H1 (cell line): ENCODE results near the gene TCAP. TPM values are rescaled to one million over a fixed set of nuclear protein-coding genes. Genes with fewer than 3 reads are reported as not detected.

Source experiments
- CTCF ChIA-PET: fragments of 300-600 bp; sonication (Branson Sonifier 250); formaldehyde crosslinking; loops from one replicate; lab custom pipeline; 2021; ENCODE audit not compliant: partially characterized antibody; lab: Charles Lee
- POLR2A ChIA-PET: fragments of 300-600 bp; sonication (Branson Sonifier 250); formaldehyde crosslinking; loops from one replicate; lab custom pipeline; 2021; ENCODE audit warnings: inconsistent platforms; ENCODE audit not compliant: partially characterized antibody; lab: Charles Lee
- DNase-seq, 2 experiments: peaks; one replicate each; pipeline versions ENCODE4 v3.0.0 to v3.0.0-alpha.2; 2010 to 2022; ENCODE audit warnings: low spot score in 2 of 2, low read depth in 1 of 2, mixed read lengths in 1 of 2
- FAIRE-seq: peaks from 2 replicates; lab custom pipeline; 2011; peaks lifted over from hg19 to GRCh38; lab: Jason Lieb, UNC
- H2AFZ ChIP-seq: 2 replicates; pipeline ENCODE4 v1.8.1; 2012; ENCODE audit warnings: low read length, inconsistent platforms
- H2AK5ac ChIP-seq: 2 replicates; pipeline ENCODE4 v1.6.1; 2013; ENCODE audit warnings: low read depth, low read length
- H2BK120ac ChIP-seq: replicated peaks from 2 replicates; pipeline ENCODE3; 2013; ENCODE audit warnings: low read depth, low read length, inconsistent platforms
- H2BK12ac ChIP-seq: 2 replicates; pipeline ENCODE4 v1.6.1; 2013; ENCODE audit warnings: low read depth, low read length
- H2BK15ac ChIP-seq: 2 replicates; pipeline ENCODE4 v1.6.1; 2013; ENCODE audit warnings: low read length
- H2BK20ac ChIP-seq: 2 replicates; pipeline ENCODE4 v1.6.1; 2013; ENCODE audit warnings: low read length
- H2BK5ac ChIP-seq: 2 replicates; pipeline ENCODE4 v1.6.1; 2013; ENCODE audit warnings: low read depth, low read length
- H3K14ac ChIP-seq: 2 replicates; pipeline ENCODE4 v1.6.1; 2013; ENCODE audit warnings: inconsistent platforms; ENCODE audit not compliant: insufficient read length
- H3K18ac ChIP-seq: 2 replicates; pipeline ENCODE4 v1.6.1; 2013; ENCODE audit warnings: low read length; ENCODE audit errors: extremely low read depth
- H3K23ac ChIP-seq: 2 replicates; pipeline ENCODE4 v1.6.1; 2013; ENCODE audit warnings: inconsistent platforms; ENCODE audit not compliant: insufficient read length
- H3K23me2 ChIP-seq: 2 replicates; pipeline ENCODE4 v1.6.1; 2013; ENCODE audit warnings: low read depth, low read length
- H3K27ac ChIP-seq: 2 replicates; pipeline ENCODE4 v1.6.1; 2011; ENCODE audit warnings: low read depth, low read length, inconsistent platforms
- H3K27me3 ChIP-seq, 4 experiments: replicated peaks in 1 of 4; 1 replicate in 1 of 4; 2 replicates in 3 of 4; pipeline versions ENCODE4 v1.6.1 to v1.8.1; 2011 to 2013; ENCODE audit warnings: low read length in 3 of 4, mild to moderate bottlenecking in 3 of 4, inconsistent platforms in 2 of 4, mixed read lengths in 2 of 4, moderate library complexity in 1 of 4; ENCODE audit not compliant: control insufficient read depth in 3 of 4, insufficient read depth in 3 of 4; ENCODE audit errors: extremely low read depth in 1 of 4
- H3K36me3 ChIP-seq, 4 experiments: 2 replicates each; pipeline versions ENCODE4 v1.6.1 to v1.8.1; 2011 to 2013; ENCODE audit warnings: mild to moderate bottlenecking in 4 of 4, low read length in 3 of 4, moderate library complexity in 2 of 4, control low read depth in 1 of 4, inconsistent platforms in 1 of 4; ENCODE audit not compliant: insufficient read depth in 4 of 4, control insufficient read depth in 2 of 4
- H3K4ac ChIP-seq: replicated peaks from 2 replicates; pipeline ENCODE3; 2013; ENCODE audit warnings: low read length, low read depth, mixed read lengths, inconsistent platforms; ENCODE audit not compliant: insufficient read length
- H3K4me1 ChIP-seq, 4 experiments: replicated peaks in 1 of 4; 1 replicate in 1 of 4; 2 replicates in 3 of 4; pipeline versions ENCODE4 v1.6.1 to v1.8.1; 2011 to 2013; ENCODE audit warnings: low read length in 3 of 4, inconsistent platforms in 2 of 4, mixed read lengths in 1 of 4; ENCODE audit not compliant: insufficient read depth in 4 of 4, control insufficient read depth in 3 of 4
- H3K4me2 ChIP-seq, 2 experiments: 2 replicates each; pipeline versions ENCODE4 v1.6.1 to v1.8.1; 2011 to 2013; ENCODE audit warnings: low read depth in 2 of 2, low read length in 2 of 2, control low read depth in 1 of 2, inconsistent platforms in 1 of 2, mild to moderate bottlenecking in 1 of 2; ENCODE audit not compliant: insufficient read depth in 1 of 2
- H3K4me3 ChIP-seq, 4 experiments: fragments of 200-600, 300-600 bp in 1 of 4; sonication (generic), shearing (Covaris generic), sonication (Bioruptor Twin) in 1 of 4; 2 replicates each; pipeline versions ENCODE4 v1.5.1 to v1.8.1; 2011 to 2016; ENCODE audit warnings: low read length in 4 of 4, low read depth in 3 of 4, control low read depth in 2 of 4, inconsistent platforms in 2 of 4, mild to moderate bottlenecking in 2 of 4, mixed read lengths in 1 of 4, moderate library complexity in 1 of 4; ENCODE audit not compliant: insufficient read depth in 2 of 4; ENCODE audit errors: extremely low read depth in 1 of 4
- H3K56ac ChIP-seq: replicated peaks from 2 replicates; pipeline ENCODE3; 2013; ENCODE audit warnings: low read depth, mild to moderate bottlenecking, mixed read lengths, low read length, inconsistent platforms; ENCODE audit not compliant: insufficient read length
- H3K79me1 ChIP-seq: 2 replicates; pipeline ENCODE4 v1.6.1; 2013; ENCODE audit warnings: low read depth, low read length, control low read depth
- H3K79me2 ChIP-seq, 2 experiments: 2 replicates each; pipeline versions ENCODE4 v1.6.1 to v1.8.1; 2012 to 2013; ENCODE audit warnings: low read length in 2 of 2, mild to moderate bottlenecking in 2 of 2, inconsistent platforms in 1 of 2; ENCODE audit not compliant: insufficient read depth in 2 of 2, control insufficient read depth in 1 of 2
- H3K9ac ChIP-seq, 4 experiments: replicated peaks in 1 of 4; 1 replicate in 1 of 4; 2 replicates in 3 of 4; pipeline versions ENCODE4 v1.6.1 to v1.8.1; 2011 to 2013; ENCODE audit warnings: low read depth in 3 of 4, low read length in 3 of 4, control low read depth in 2 of 4, mild to moderate bottlenecking in 2 of 4, moderate library complexity in 2 of 4, inconsistent platforms in 1 of 4; ENCODE audit errors: extremely low read depth in 1 of 4
- H3K9me3 ChIP-seq, 2 experiments: 2 replicates each; pipeline versions ENCODE4 v1.6.1 to v1.8.1; 2012 to 2013; ENCODE audit warnings: mild to moderate bottlenecking in 2 of 2, moderate library complexity in 2 of 2, control low read depth in 1 of 2, inconsistent platforms in 1 of 2, low read depth in 1 of 2, low read length in 1 of 2, mixed read lengths in 1 of 2; ENCODE audit not compliant: insufficient read depth in 2 of 2
- H4K20me1 ChIP-seq, 2 experiments: replicated peaks in 1 of 2; 2 replicates each; pipeline versions ENCODE3 to v1.8.1; 2011 to 2013; ENCODE audit warnings: inconsistent platforms in 2 of 2, low read length in 2 of 2, mild to moderate bottlenecking in 1 of 2; ENCODE audit not compliant: insufficient read depth in 2 of 2, control insufficient read depth in 1 of 2
- H4K5ac ChIP-seq: 2 replicates; pipeline ENCODE4 v1.6.1; 2013; ENCODE audit warnings: low read length, low read depth, mixed read lengths, inconsistent platforms; ENCODE audit not compliant: insufficient read length
- H4K8ac ChIP-seq: 2 replicates; pipeline ENCODE4 v1.8.0; 2013; ENCODE audit warnings: mild to moderate bottlenecking, moderate library complexity, low read length, inconsistent platforms; ENCODE audit not compliant: insufficient read depth; ENCODE audit errors: extremely low read depth
- H4K91ac ChIP-seq: replicated peaks from 2 replicates; pipeline ENCODE3; 2013; ENCODE audit warnings: low read length, mixed read lengths, inconsistent platforms; ENCODE audit not compliant: insufficient read length
- E2F6 ChIP-seq: IDR thresholded peaks from 2 replicates; pipeline ENCODE4 v1.6.1; 2012; ENCODE audit warnings: inconsistent platforms
- GABPA ChIP-seq: IDR thresholded peaks from 2 replicates; pipeline ENCODE4 v1.6.1; 2011; ENCODE audit warnings: mild to moderate bottlenecking, low read length, moderate library complexity, borderline replicate concordance; ENCODE audit not compliant: insufficient read depth
- HDAC2 ChIP-seq, 2 experiments: fragments of 300-600 bp in 1 of 2; sonication (generic) in 1 of 2; IDR thresholded peaks; 2 replicates each; pipeline ENCODE4 v1.6.1; 2011 to 2012; ENCODE audit warnings: low read depth in 2 of 2, low read length in 2 of 2, mild to moderate bottlenecking in 2 of 2, moderate library complexity in 2 of 2, borderline replicate concordance in 1 of 2, inconsistent platforms in 1 of 2
- MAFK ChIP-seq: IDR thresholded peaks from 2 replicates; pipeline ENCODE4 v1.6.1; 2012; ENCODE audit warnings: low read depth, mild to moderate bottlenecking, improper control_type of control experiment, low read length
- MAX ChIP-seq: IDR thresholded peaks from 2 replicates; pipeline ENCODE4 v1.6.1; 2012; ENCODE audit warnings: inconsistent platforms
- POLR2AphosphoS5 ChIP-seq: IDR thresholded peaks from 2 replicates; pipeline ENCODE4 v1.6.1; 2011; ENCODE audit warnings: low read depth, low read length
- RAD21 ChIP-seq, 2 experiments: IDR thresholded peaks in 1 of 2; conservative IDR thresholded peaks in 1 of 2; 2 replicates each; pipeline ENCODE4 v1.6.1; 2011; ENCODE audit warnings: low read depth in 2 of 2, low read length in 2 of 2, improper control_type of control experiment in 1 of 2, inconsistent platforms in 1 of 2, mild to moderate bottlenecking in 1 of 2, moderate library complexity in 1 of 2
- SAP30 ChIP-seq: fragments of 300-600 bp; sonication (generic); IDR thresholded peaks from 2 replicates; pipeline ENCODE4 v1.7.1; 2012; ENCODE audit warnings: low read length, moderate library complexity, mild to moderate bottlenecking, inconsistent platforms; ENCODE audit not compliant: insufficient read depth, insufficient replicate concordance
- WGBS, 2 experiments: shearing (Covaris generic) in 1 of 2; methylation state at CpG; one replicate each; pipeline versions ENCODE4 v1.1.6 to v1.1.7; 2013 to 2015; ENCODE audit warnings: low lambda C conversion rate in 2 of 2, mixed read lengths in 2 of 2, inconsistent platforms in 1 of 2, low coverage in 1 of 2, missing lambda C conversion rate in 1 of 2; ENCODE audit not compliant: insufficient replicate concordance in 2 of 2, insufficient coverage in 1 of 2, insufficient read length in 1 of 2; ENCODE audit errors: extremely low coverage in 1 of 2, missing lambda C conversion rate in 1 of 2; 5-methylcytosine and 5-hydroxymethylcytosine counted together
- polyA plus RNA-seq, 7 experiments: library from polyadenylated mRNA; depleted of rRNA in 3 of 7; stranded (reverse) in 5 of 7; unstranded in 2 of 7; fragments of >200 nt in 5 of 7; fragments of 200-250 nt in 2 of 7; gene quantifications; 1 replicate in 5 of 7; 2 replicates in 1 of 7; 4 replicates in 1 of 7; pipeline versions ENCODE4 v1.2.1 to v1.2.3, GENCODE V29; 2011 to 2013; ENCODE audit warnings: missing spikeins in 2 of 7, mixed read lengths in 2 of 7
- total RNA-seq: library from RNA; stranded (reverse); fragmentation: NEBNext Ultra II Directional; extraction: Animal tissue kit (Norgen Biotek cat#: 25700); gene quantifications from 2 replicates; pipeline ENCODE4 v1.2.1, GENCODE V29; 2021

TCAP gene
- total and polyA plus RNA-seq, 2 of the 8 experiments (the other 6 are each of a cell fraction or from before 2014, with no cell fraction given) = 0.82 to 1.4 TPM

GRCh38 chr17:39624313-39624712 lies 40.8 kb upstream of the TCAP start:
- Histone ChIP-seq H2BK120ac (no peak overlapping the region), H4K91ac (no peak overlapping the region), H3K4me1 (peaks cover 4 to 33% (median 25%) of the 10 kb centered on the region in 4 experiments), H4K5ac (no peak overlapping the region), H2AK5ac (no peak overlapping the region), H2BK20ac (no peak overlapping the region; the same call in 1 of the 2 replicates), H2BK5ac (no peak overlapping the region), H2BK15ac (peak overlapping the region; percentile 72; the same call in 1 of the 2 replicates), H3K4me2 (no peak overlapping the region), H3K18ac (no peak overlapping the region), H3K9me3 (no peaks in the 10 kb centered on the region), H2BK12ac (0 out of 2 replicates have a peak overlapping the region, but pooled peaks have one; percentile 94), H3K14ac (no peak overlapping the region), H3K36me3 (no peaks in the 10 kb centered on the region), H4K20me1 (peaks cover 0 to 1% of the 10 kb centered on the region in 2 experiments), H3K79me1 (0 out of 2 replicates have a peak, but pooled peaks cover 2% of the 10 kb centered on the region), H2AFZ (no peak overlapping the region), H3K27ac (no peak overlapping the region), H3K27me3 (peaks cover 6 to 50% (median 42%) of the 10 kb centered on the region in 4 experiments), H3K56ac (no peak overlapping the region), H3K23me2 (peaks cover 12% of the 10 kb centered on the region), H3K79me2 (no peaks in the 10 kb centered on the region), H3K9ac (no peak overlapping the region), H3K4me3 (no peak overlapping the region), H4K8ac (no peak overlapping the region), H3K23ac (no peak overlapping the region), H3K4ac (no peak overlapping the region)
- FAIRE-seq (no peak), DNase-seq (no peak)
- CTCF ChIA-PET = interaction anchor here (0.7 to 49.2 kb wide), 16 partner anchors 1 to 271 kb away, joined by 3 to 1885 read pairs (median 13); partner anchors contain the start of genes ERBB2, MIEN1, NEUROD2 and PGAP3
- POLR2A ChIA-PET = interaction anchor here (0.9 to 2.6 kb wide), 6 partner anchors 9 to 157 kb away, joined by 3 to 9 read pairs (median 4); no protein-coding TSS in a partner anchor
- TF ChIP-seq E2F6 = no peak
- TF ChIP-seq HDAC2 (IDR thresholded peaks at IDR 0.05; ENCODE audit: borderline replicate concordance in 1 of 2, low read depth in 2 of 2, low read length in 2 of 2) = no peak
- no peak for TF ChIP-seq RAD21 (IDR thresholded peaks at IDR 0.05 in 1 of 2, conservative IDR thresholded peaks at IDR 0.05 in 1 of 2; ENCODE audit: low read depth in 2 of 2, low read length in 2 of 2)
- no peak for TF ChIP-seq SAP30
- no peak for TF ChIP-seq MAX
- no peak for TF ChIP-seq POLR2AphosphoS5
- TF ChIP-seq GABPA = no peak
- TF ChIP-seq MAFK = no peak
- WGBS, 2 experiments = 80% methylated on average over 7 of the region's 8 CpGs; no CpG with 5 or more reads in 1 of the 2 experiments
